HepG2 (cell line): ENCODE results near the gene RTCA. TPM values are rescaled to one million over a fixed set of nuclear protein-coding genes. Genes with fewer than 3 reads are reported as not detected.

ENCODE experiments used
- ATAC-seq: fragments of 200-7000 bp; cut with Tn5 transposase; 3 replicates; pipeline ENCODE4 v1.9.1; 2020; ENCODE audit warnings: mild to moderate bottlenecking, moderate library complexity
- BruUV-seq: library from RNA; stranded (reverse); fragments of 400-500 nt; replicated peaks from 2 replicates; lab custom pipeline; 2021; lab: Mats Ljungman, UMichigan
- CTCF ChIA-PET: fragments of 300-600 bp; formaldehyde crosslinking; extraction: SDS; loops from one replicate; lab custom pipeline; 2021; ENCODE audit warnings: low total read pairs, inconsistent platforms, low intra/inter-chr PET ratio; lab: Yijun Ruan, JAX
- POLR2A ChIA-PET: fragments of 350-600 bp; sonication (Branson Sonifier 250); formaldehyde crosslinking; loops from one replicate; lab custom pipeline; 2020; ENCODE audit warnings: antibody characterized with exemption, inconsistent platforms; lab: Yijun Ruan, JAX
- DNase-seq: peaks from one replicate; pipeline ENCODE4 v3.0.0-alpha.2; 2015; ENCODE audit warnings: low spot score
- FAIRE-seq: peaks from 3 replicates; lab custom pipeline; 2011; peaks lifted over from hg19 to GRCh38; lab: Jason Lieb, UNC
- H2AFZ ChIP-seq: one replicate; pipeline ENCODE4 v1.6.1; 2011; ENCODE audit warnings: low read length, inconsistent platforms
- H3K27ac ChIP-seq: fragments of 300-600 bp; 3 replicates; pipeline ENCODE4 v1.8.0; 2011; ENCODE audit warnings: mixed run types, mild to moderate bottlenecking, mixed read lengths, low read length, inconsistent platforms; ENCODE audit not compliant: insufficient read depth; ENCODE audit errors: extremely low read length
- H3K27me3 ChIP-seq, 2 experiments: fragments of 200-600 bp in 1 of 2; 2 replicates in 1 of 2; 3 replicates in 1 of 2; pipeline versions ENCODE4 v1.6.0 to v1.8.0; 2011; ENCODE audit warnings: low read length in 2 of 2, mild to moderate bottlenecking in 2 of 2, moderate library complexity in 2 of 2, inconsistent platforms in 1 of 2; ENCODE audit not compliant: insufficient read depth in 2 of 2, control insufficient read depth in 1 of 2
- H3K36me3 ChIP-seq, 2 experiments: fragments of 200-600 bp in 1 of 2; replicated peaks in 1 of 2; 2 replicates in 1 of 2; 3 replicates in 1 of 2; pipeline versions ENCODE4 v1.5.1 to v1.8.0; 2011; ENCODE audit warnings: low read length in 2 of 2, inconsistent platforms in 1 of 2; ENCODE audit not compliant: insufficient read depth in 2 of 2, control insufficient read depth in 1 of 2
- H3K4me1 ChIP-seq: 2 replicates; pipeline ENCODE4 v1.5.1; 2012; ENCODE audit warnings: low read length, inconsistent platforms; ENCODE audit not compliant: insufficient read depth
- H3K4me2 ChIP-seq: 2 replicates; pipeline ENCODE4 v1.6.0; 2011; ENCODE audit warnings: low read depth, low read length, inconsistent platforms
- H3K4me3 ChIP-seq, 3 experiments: fragments of 200-600 bp in 1 of 3; sonication (generic), shearing (Covaris generic) in 1 of 3; replicated peaks in 1 of 3; 2 replicates each; pipeline ENCODE4 v1.5.1; 2011 to 2016; ENCODE audit warnings: low read length in 3 of 3, inconsistent platforms in 2 of 3, low read depth in 2 of 3, mild to moderate bottlenecking in 2 of 3, control low read depth in 1 of 3, mixed read lengths in 1 of 3; ENCODE audit not compliant: insufficient read depth in 1 of 3
- H3K79me2 ChIP-seq: one replicate; pipeline ENCODE4 v1.6.1; 2011; ENCODE audit warnings: low read length, inconsistent platforms; ENCODE audit not compliant: insufficient read depth
- H3K9ac ChIP-seq: 2 replicates; pipeline ENCODE4 v1.6.0; 2011; ENCODE audit warnings: mild to moderate bottlenecking, low read depth, low read length, inconsistent platforms; ENCODE audit not compliant: insufficient read depth
- H3K9me3 ChIP-seq: 2 replicates; pipeline ENCODE4 v1.5.1; 2012; ENCODE audit warnings: mild to moderate bottlenecking, low read length
- H4K20me1 ChIP-seq: 2 replicates; pipeline ENCODE4 v1.6.0; 2011; ENCODE audit warnings: inconsistent platforms, mild to moderate bottlenecking, low read length, moderate library complexity; ENCODE audit not compliant: insufficient read depth
- MBD4 ChIP-seq: IDR thresholded peaks from 2 replicates; pipeline ENCODE4 v1.6.1; 2012; ENCODE audit warnings: low read length, inconsistent platforms, borderline replicate concordance
- MEIS2 ChIP-seq: sonication (generic); formaldehyde crosslinking; IDR thresholded peaks from 2 replicates; pipeline ENCODE4 v1.9.0; 2021; ENCODE audit warnings: mild to moderate bottlenecking, missing genetic modification reagents
- MIER3 ChIP-seq: IDR thresholded peaks from 2 replicates; pipeline ENCODE4 v1.6.1; 2016; ENCODE audit warnings: missing compliant biosample characterization, borderline replicate concordance
- PHF21A ChIP-seq: sonication (generic); formaldehyde crosslinking; IDR thresholded peaks from 2 replicates; pipeline ENCODE4 v1.5.0; 2020; ENCODE audit warnings: mild to moderate bottlenecking, missing genetic modification reagents
- RFXAP ChIP-seq: sonication (generic); formaldehyde crosslinking; IDR thresholded peaks from 2 replicates; pipeline ENCODE4 v1.4.0; 2020; ENCODE audit warnings: missing genetic modification reagents, borderline replicate concordance
- SIN3A ChIP-seq: IDR thresholded peaks from 2 replicates; pipeline ENCODE4 v1.6.1; 2011; ENCODE audit warnings: low read depth, mild to moderate bottlenecking, control low read depth, low read length, borderline replicate concordance
- SIN3B ChIP-seq: fragments of 150-350 bp; IDR thresholded peaks from 2 replicates; pipeline ENCODE4 v1.6.1; 2014; ENCODE audit warnings: low read length
- SP4 ChIP-seq: sonication (generic); formaldehyde crosslinking; IDR thresholded peaks from 2 replicates; pipeline ENCODE4 v1.8.1; 2023; ENCODE audit warnings: mild to moderate bottlenecking, missing genetic modification reagents
- SRSF4 ChIP-seq: fragments of 200-400 bp; formaldehyde crosslinking; IDR thresholded peaks from one replicate; pipeline ENCODE4 v1.6.1; 2018; ENCODE audit warnings: mild to moderate bottlenecking, low read depth, low read length, moderate library complexity; ENCODE audit not compliant: poor library complexity, severe bottlenecking
- TCF7L2 ChIP-seq: IDR thresholded peaks from 2 replicates; pipeline ENCODE4 v1.6.1; 2011; ENCODE audit warnings: mild to moderate bottlenecking, low read depth, low read length, moderate library complexity
- TOPORS ChIP-seq: sonication (generic); formaldehyde crosslinking; IDR thresholded peaks from 2 replicates; pipeline ENCODE4 v1.8.0; 2023; ENCODE audit warnings: mild to moderate bottlenecking, missing genetic modification reagents
- ZMYM3 ChIP-seq: sonication (generic); formaldehyde crosslinking; IDR thresholded peaks from 2 replicates; pipeline ENCODE4 v1.5.1; 2020; ENCODE audit warnings: mild to moderate bottlenecking, missing genetic modification reagents
- ZNF512 ChIP-seq: sonication (generic); formaldehyde crosslinking; IDR thresholded peaks from 2 replicates; pipeline ENCODE4 v1.4.0; 2020; ENCODE audit warnings: mild to moderate bottlenecking, missing genetic modification reagents
- ZNF619 ChIP-seq: sonication (generic); formaldehyde crosslinking; IDR thresholded peaks from 2 replicates; pipeline ENCODE4 v1.4.0; 2020; ENCODE audit warnings: mild to moderate bottlenecking, missing genetic modification reagents
- WGBS: methylation state at CpG from one replicate; pipeline ENCODE4 v1.1.6; 2017; ENCODE audit warnings: low lambda C conversion rate; 5-methylcytosine and 5-hydroxymethylcytosine counted together
- in situ Hi-C: cut with HindIII; loops from 2 replicates; pipeline ENCODE4 v1.10.0; 2017; ENCODE audit warnings: low pct_unique_long_range_greater_than_20kb; ENCODE audit not compliant: extremely low pct_ligation_motif_present
- intact Hi-C: fragments of 100-400 bp; cut with micrococcal nuclease; formaldehyde crosslinking; loops from one replicate; pipeline ENCODE4 v1.10.0; 2022; ENCODE audit not compliant: unreplicated experiment
- polyA plus RNA-seq, 8 experiments: library from polyadenylated mRNA; depleted of rRNA in 3 of 8; stranded (reverse) in 7 of 8; unstranded in 1 of 8; fragments of >200 nt; fragmentation: Illumina TruSeq in 4 of 8; extraction: Trizol in 4 of 8; gene quantifications; 2 replicates each; pipeline versions ENCODE4 v1.2.1 to v1.2.3, GENCODE V29; 2011 to 2016; ENCODE audit warnings: low read depth in 4 of 8, missing spikeins in 1 of 8, mixed read lengths in 1 of 8; ENCODE audit not compliant: insufficient read depth in 1 of 8
- total RNA-seq, 5 experiments: library from RNA; depleted of rRNA; stranded (reverse); fragments of >200 nt; fragmentation: Illumina TruSeq; extraction: Trizol; gene quantifications; 2 replicates each; pipeline ENCODE4 v1.2.3, GENCODE V29; 2016; ENCODE audit warnings: low read depth in 1 of 5
- TF ChIP-seq, protein P1 (sequence below): IDR thresholded peaks from 2 replicates; pipeline ENCODE4 v1.6.1; 2016; ENCODE audit warnings: missing compliant biosample characterization, missing genetic modification reagents, borderline replicate concordance

The RTCA gene
- total and polyA plus RNA-seq, 2 of the 13 experiments (the other 11 are each of a cell fraction or from before 2014, with no cell fraction given): 22.7 to 31.0 TPM

DNA sequence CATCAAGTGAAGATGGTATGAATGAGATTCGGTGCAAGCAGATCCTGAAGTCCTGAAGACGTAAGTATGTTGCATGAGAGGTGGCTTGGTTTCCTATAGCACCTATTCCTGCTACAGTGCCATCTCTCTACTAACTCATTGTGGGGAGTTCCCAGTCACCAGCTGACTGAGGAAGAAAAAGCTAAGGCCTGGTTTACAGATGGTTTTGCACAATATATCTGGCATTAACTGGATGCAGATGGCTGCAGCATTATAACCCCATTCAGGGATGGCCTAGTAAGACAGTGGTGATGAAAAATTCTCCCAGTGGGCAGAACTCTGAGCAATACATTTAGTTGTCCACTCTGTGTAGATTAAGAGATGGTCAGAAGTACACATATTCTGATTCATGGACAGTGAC lies 36.7 kb downstream of the RTCA start:
- no peak overlapping the region for H3K4me2 ChIP-seq
- no peak overlapping the region for H3K4me3 ChIP-seq
- FAIRE-seq: no peak
- H3K27me3 ChIP-seq: no peaks in the 10 kb centered on the region
- H4K20me1 ChIP-seq: no peaks in the 10 kb centered on the region
- in situ Hi-C loops (no loop called here), intact Hi-C loops (no loop called here)
- H3K9me3 ChIP-seq: no peaks in the 10 kb centered on the region
- no peaks in the 10 kb centered on the region for H3K79me2 ChIP-seq
- CTCF ChIA-PET: no interaction called here
- no peak overlapping the region for H3K27ac ChIP-seq
- BruUV-seq: no TSS peak
- no peaks in the 10 kb centered on the region for H3K36me3 ChIP-seq
- TF ChIP-seq MIER3 (CRISPR knock-in tag): no peak
- TF ChIP-seq SIN3A: no peak
- no peak for TF ChIP-seq ZNF512 (CRISPR knock-in tag)
- TF ChIP-seq MBD4: no peak
- no peak for TF ChIP-seq ZMYM3 (CRISPR knock-in tag)
- TF ChIP-seq MEIS2 (CRISPR knock-in tag): no peak
- no peak for TF ChIP-seq SIN3B
- TF ChIP-seq ZNF619 (CRISPR knock-in tag): no peak
- no peak for TF ChIP-seq SRSF4
- TF ChIP-seq RFXAP (CRISPR knock-in tag): no peak
- TF ChIP-seq SP4: no peak
- no peak for TF ChIP-seq PHF21A
- TF ChIP-seq, protein P1, sequence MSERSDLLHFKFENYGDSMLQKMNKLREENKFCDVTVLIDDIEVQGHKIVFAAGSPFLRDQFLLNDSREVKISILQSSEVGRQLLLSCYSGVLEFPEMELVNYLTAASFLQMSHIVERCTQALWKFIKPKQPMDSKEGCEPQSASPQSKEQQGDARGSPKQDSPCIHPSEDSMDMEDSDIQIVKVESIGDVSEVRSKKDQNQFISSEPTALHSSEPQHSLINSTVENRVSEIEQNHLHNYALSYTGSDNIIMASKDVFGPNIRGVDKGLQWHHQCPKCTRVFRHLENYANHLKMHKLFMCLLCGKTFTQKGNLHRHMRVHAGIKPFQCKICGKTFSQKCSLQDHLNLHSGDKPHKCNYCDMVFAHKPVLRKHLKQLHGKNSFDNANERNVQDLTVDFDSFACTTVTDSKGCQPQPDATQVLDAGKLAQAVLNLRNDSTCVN (CRISPR knock-in tag): no peak
- no peak for TF ChIP-seq TCF7L2
- no peak for TF ChIP-seq TOPORS (CRISPR knock-in tag)
- no peak overlapping the region for H2AFZ ChIP-seq
- no peak overlapping the region for H3K9ac ChIP-seq
- no peak for ATAC-seq
- DNase-seq: no peak
- POLR2A ChIA-PET: no interaction called here
- WGBS: 51% methylated on average over 2 of the region's 2 CpGs
- peaks cover 16% of the 10 kb centered on the region for H3K4me1 ChIP-seq
